Bronchial epithelial cell (primary cell): ENCODE data around the gene CSPG5. TPM values are rescaled to one million over a fixed set of nuclear protein-coding genes. Genes with fewer than 3 reads are reported as not detected.

Experiments used
- DNase-seq: peaks from one replicate; pipeline ENCODE4 v3.0.0-alpha.2; 2010; ENCODE audit warnings: low read depth
- FAIRE-seq: peaks from 2 replicates; lab custom pipeline; 2011; peaks lifted over from hg19 to GRCh38; lab: Jason Lieb, UNC
- H3K27me3 ChIP-seq: 2 replicates; pipeline ENCODE4 v1.5.1; 2011; ENCODE audit warnings: low read length; ENCODE audit not compliant: control insufficient read depth, insufficient read depth
- H3K36me3 ChIP-seq: 2 replicates; pipeline ENCODE4 v1.5.1; 2011; ENCODE audit warnings: low read length; ENCODE audit not compliant: control insufficient read depth, insufficient read depth
- H3K4me3 ChIP-seq: 2 replicates; pipeline ENCODE4 v1.5.1; 2011; ENCODE audit warnings: mild to moderate bottlenecking, low read depth, low read length, control low read depth
- total RNA-seq: library from RNA; depleted of rRNA; stranded (reverse); fragments of >200 nt; gene quantifications from 2 replicates; pipeline ENCODE4 v1.2.1, GENCODE V29; 2014
- TF ChIP-seq, protein P1 (sequence below): IDR thresholded peaks from 2 replicates; pipeline ENCODE4 v1.5.1; 2011; ENCODE audit warnings: mild to moderate bottlenecking, moderate library complexity, low read length, control low read depth, inconsistent platforms; ENCODE audit not compliant: insufficient read depth, severe bottlenecking

The CSPG5 gene
- total RNA-seq, 1 donor from 2014 or later: 0.26 TPM

DNA sequence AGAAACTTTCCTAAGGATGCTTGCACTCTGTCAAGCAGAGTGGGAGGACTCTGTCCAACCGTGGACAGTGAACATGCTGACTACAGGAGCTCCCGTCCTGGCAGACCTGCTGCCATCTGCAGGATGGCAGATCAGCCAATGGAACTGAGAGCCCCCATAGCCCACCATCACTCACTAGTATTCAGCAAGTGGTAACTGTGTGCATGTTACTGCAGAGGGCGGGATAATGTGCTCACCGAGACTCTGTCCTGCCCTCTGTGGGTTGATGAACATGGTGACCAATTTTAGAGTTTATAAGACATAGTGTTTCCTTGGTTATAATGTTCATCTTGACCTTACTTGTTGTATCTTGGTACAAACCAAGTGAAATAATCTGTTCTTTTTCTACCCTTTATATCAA is 11.5 kb downstream of the CSPG5 start:
- FAIRE-seq (no peak), DNase-seq (no peak)
- TF ChIP-seq, protein P1, sequence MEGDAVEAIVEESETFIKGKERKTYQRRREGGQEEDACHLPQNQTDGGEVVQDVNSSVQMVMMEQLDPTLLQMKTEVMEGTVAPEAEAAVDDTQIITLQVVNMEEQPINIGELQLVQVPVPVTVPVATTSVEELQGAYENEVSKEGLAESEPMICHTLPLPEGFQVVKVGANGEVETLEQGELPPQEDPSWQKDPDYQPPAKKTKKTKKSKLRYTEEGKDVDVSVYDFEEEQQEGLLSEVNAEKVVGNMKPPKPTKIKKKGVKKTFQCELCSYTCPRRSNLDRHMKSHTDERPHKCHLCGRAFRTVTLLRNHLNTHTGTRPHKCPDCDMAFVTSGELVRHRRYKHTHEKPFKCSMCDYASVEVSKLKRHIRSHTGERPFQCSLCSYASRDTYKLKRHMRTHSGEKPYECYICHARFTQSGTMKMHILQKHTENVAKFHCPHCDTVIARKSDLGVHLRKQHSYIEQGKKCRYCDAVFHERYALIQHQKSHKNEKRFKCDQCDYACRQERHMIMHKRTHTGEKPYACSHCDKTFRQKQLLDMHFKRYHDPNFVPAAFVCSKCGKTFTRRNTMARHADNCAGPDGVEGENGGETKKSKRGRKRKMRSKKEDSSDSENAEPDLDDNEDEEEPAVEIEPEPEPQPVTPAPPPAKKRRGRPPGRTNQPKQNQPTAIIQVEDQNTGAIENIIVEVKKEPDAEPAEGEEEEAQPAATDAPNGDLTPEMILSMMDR: no peak
- H3K36me3 ChIP-seq: no peaks in the 10 kb centered on the region
- H3K27me3 ChIP-seq: peaks cover 8% of the 10 kb centered on the region
- H3K4me3 ChIP-seq: no peak overlapping the region

DNA sequence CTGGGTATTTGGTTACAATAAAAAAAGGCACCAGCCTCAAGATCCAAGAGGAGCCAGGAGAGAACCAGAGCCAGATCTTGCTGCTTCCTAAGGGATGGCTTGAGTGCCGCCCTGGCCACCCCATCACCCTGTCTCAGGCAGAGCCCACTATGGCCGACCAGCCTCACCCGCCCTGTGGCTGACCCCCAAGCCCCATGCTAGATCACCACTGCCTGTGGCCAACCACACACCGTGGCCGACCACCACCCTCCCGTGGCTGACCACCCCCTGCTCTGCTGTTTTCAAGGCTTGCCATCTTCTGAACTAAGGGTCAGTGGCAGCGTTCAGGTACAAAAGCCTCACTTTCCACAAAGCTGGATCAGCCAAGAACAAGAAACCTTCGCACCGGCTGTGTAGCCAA is 12.0 kb downstream of the CSPG5 start:
- DNase-seq (no peak), FAIRE-seq (no peak)
- H3K4me3 ChIP-seq: no peak overlapping the region
- H3K27me3 ChIP-seq: peaks cover 8% of the 10 kb centered on the region
- no peaks in the 10 kb centered on the region for H3K36me3 ChIP-seq
- TF ChIP-seq, protein P1: no peak

DNA sequence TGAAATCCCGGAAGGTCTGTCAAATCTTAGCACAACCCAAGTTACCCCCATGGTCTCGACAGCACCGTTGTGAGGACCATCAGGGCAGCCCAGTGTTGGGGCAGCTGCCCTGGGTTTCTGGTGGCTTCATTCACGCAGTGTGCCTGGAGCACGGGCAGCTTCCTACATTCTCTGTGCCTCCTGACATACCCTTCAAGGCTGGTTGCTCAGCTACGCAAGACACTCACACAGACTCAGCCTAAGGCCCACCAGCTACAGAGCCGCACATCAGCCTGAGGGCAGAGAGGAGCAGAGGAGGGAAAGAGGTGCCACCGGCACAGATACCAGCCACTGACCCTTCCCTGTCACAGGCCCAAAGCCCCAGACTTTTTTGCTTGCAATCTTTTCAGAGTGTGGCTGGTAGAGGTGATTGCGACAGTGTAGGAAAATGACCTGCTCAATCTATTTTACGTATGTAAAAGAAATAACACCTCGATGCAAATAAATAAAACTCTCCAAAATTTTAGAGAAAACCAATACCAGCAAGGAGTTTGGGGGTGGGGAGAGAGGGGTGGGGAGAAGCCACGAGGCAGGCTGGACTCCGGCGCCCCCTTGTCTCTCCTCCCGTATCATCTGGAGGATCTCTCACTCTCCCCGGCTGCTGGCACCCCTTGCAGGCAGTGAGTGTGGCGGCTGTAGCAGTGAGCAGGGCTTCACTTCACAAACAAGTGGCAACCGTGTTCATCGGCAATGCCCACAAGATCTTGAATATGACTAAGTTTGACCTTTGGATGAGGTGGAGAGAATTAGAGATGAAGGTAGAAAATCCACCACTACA is 12.7 kb downstream of the CSPG5 start:
- FAIRE-seq (no peak), DNase-seq (no peak)
- Histone ChIP-seq H3K36me3 (no peaks in the 10 kb centered on the region), H3K27me3 (peaks cover 6% of the 10 kb centered on the region), H3K4me3 (no peak overlapping the region)
- TF ChIP-seq, protein P1: no peak

DNA sequence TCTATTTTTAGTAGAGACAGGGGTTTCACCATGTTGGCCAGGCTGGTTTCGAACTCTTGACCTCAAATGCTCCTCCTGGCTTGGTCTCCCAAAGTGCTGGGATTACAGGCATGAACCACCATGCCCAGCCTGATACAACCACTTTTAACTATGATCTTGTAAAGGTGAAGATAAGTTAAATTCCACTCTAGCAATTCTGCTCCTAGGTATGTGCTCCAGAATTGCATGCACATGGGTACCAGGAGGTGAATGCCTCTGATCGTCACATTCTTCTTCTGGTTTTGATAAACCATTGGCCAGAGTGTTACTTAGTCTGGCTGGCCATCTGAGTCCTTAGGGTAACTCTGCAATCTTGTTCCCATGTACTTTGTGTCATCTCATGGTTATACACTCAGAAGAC is 22.3 kb downstream of the CSPG5 start:
- no peaks in the 10 kb centered on the region for H3K36me3 ChIP-seq
- no peak for DNase-seq
- FAIRE-seq: no peak
- H3K27me3 ChIP-seq: no peaks in the 10 kb centered on the region
- TF ChIP-seq, protein P1: no peak
- H3K4me3 ChIP-seq: no peak overlapping the region

DNA sequence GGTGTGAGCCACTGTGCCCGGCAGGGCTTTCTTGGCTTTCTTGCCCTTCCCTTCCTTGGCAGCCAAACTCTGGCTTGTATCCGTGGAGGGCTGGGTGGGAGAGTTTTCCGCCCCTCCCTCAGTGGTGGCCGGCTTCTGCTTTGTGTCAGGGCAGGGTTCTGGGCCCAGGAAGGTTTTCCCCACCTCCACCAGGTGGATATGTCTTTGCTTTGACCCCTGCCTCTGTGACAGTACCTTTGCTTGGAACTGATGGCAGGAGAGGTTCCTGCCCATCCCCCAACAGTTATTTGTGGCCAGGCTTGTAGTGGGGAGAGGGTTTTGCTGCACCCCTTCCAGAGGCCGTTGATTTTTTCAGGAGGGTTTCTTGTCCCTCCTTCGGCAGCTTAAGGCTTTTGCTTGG is 24.3 kb downstream of the CSPG5 start:
- Histone ChIP-seq H3K36me3 (no peaks in the 10 kb centered on the region), H3K4me3 (no peak overlapping the region), H3K27me3 (no peaks in the 10 kb centered on the region)
- DNase-seq (no peak), FAIRE-seq (no peak)
- TF ChIP-seq, protein P1: no peak
